Breast epithelium (tissue), 3 donors: ENCODE data around the gene RIBC1.

Source experiments
- CTCF ChIP-seq, 3 donors: fragments of 450-650 bp; IDR thresholded peaks; one replicate each; pipeline ENCODE4 v1.5.1; 2016 to 2017; ENCODE audit warnings: antibody characterized with exemption in 3 of 3, mild to moderate bottlenecking in 3 of 3, moderate library complexity in 3 of 3
- POLR2A ChIP-seq: fragments of 450-650 bp; IDR thresholded peaks from one replicate; pipeline ENCODE4 v1.6.1; 2016; ENCODE audit warnings: antibody characterized with exemption, mild to moderate bottlenecking, moderate library complexity

DNA sequence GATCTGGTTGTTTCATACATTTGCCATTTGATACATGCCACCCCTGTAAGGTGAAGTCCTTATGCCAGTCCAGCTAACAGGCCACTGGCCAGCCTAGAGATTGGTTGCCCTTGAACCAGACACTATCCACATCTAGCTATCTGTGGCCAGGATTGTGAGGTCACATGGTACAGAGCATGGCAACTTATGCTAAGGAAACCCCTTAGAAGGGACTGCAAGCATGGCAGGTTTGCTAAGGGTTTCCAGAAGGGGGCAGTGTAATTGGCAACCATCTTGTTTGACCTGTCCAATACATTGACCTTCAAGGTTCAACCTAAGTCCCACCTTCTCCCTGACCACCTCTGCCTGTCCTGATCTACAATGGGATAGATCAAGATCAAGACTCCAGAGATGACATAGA is 47.8 kb upstream of the RIBC1 start:
- TF ChIP-seq CTCF (IDR thresholded peaks at IDR 0.05) (no peak), POLR2A (no peak)
